GM19025 (cell line): ENCODE results near the gene ZNF575.
"Not testable (repeated sequence)": the region's sequence is repeated elsewhere in the genome, so short reads cannot be mapped to it uniquely, and the experiment has no call there.

ENCODE experiments used
- ATAC-seq: cut with Tn5 transposase; IDR thresholded peaks from one replicate; pipeline ENCODE4 v1.9.1; 2021; ENCODE audit warnings: mild to moderate bottlenecking, low read depth, moderate library complexity; ENCODE audit not compliant: unreplicated experiment

Gene ZNF575

DNA sequence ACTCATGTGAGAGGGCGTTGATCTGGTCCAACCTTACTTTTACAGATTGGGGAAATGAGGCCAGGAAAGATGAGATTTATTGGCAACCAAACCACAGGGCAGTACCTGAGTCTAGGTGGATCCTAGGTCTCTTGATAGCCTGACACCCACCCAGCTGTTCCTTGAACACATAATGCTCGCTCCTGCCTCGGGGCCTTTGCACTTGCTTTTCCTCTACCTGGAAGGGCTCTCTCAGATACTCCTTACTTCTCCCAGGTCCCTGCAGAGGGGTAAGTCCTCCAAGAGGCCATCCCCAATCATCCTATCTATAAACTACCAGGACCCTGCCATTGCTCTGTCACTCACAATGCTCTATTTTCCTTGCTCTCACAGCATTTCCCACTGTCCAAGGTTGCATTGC lies 7.4 kb downstream of the ZNF575 start:
- ATAC-seq = no peak

DNA sequence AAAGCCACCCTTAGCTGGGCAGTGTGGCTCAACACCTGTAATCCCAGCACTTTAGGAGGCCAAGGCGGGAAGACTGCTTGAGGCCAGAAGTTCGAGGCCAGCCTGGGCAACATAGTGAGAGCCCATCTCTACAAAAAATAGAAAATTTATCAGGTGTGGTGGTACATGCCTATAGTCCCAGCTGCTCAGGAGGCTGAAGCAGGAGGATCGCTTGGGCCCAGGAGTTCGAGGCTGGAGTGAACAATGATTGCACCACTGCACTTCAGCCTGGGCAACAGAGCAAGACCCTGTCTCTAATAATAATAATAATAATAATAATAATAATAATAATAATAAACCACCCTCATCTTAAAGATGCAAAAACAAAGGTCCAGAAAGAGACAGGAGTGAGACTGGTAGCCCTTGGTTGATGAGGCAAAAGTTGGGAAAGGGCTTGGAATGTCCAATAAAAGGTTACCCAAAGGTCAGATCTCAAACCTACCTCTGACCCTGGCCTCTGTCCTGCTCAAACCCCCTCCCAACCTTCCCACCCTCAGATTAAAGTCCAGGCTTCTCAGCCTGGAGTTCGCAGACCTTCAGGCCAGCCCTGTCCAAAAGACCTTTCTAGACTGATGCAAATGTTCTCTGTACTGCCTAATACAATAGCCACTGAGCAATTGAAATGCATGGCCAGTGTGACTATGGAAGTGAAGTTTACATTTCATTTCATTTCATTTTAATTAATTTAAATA lies 9.1 kb downstream of the ZNF575 start:
- no peak for ATAC-seq

DNA sequence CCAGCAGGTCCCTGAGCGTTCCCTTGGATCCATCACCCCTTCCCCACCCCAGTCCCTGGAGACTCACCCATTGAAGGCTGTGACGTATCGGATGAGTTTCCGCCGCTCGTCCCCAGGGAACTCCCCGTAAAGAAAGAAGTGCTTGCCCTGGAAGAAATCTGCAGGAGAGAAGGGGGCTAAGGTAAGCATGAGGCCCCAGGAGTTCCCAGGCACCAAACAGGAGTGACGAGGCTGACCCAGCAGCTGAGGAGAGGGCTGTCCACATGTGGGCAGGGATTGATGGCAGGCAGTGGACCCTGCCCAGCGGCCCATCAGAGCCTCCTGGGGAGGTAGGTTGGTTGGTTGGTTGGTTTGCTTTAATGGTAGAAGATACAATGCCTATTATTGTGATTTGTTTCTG lies 11.1 kb downstream of the ZNF575 start:
- ATAC-seq = no peak

DNA sequence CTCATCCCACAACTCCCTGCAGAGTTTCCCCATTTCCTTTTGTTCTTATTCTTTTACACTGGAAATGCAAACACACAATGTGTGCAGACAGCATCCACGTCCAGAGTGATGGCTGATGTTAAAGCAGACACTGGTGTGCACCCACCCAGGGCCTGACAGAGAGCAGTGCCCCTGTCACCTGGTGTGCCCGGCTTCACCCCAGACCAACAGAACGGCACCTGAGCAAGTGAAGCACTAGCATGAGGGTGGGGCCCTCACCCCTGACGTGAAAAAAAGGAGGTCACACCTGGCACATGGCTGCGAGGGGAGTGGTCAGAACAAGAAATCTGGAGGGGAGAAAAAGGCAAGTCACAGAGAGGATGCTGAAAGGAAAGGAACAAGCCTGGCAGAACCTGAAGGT lies 12.3 kb downstream of the ZNF575 start:
- ATAC-seq = no peak

DNA sequence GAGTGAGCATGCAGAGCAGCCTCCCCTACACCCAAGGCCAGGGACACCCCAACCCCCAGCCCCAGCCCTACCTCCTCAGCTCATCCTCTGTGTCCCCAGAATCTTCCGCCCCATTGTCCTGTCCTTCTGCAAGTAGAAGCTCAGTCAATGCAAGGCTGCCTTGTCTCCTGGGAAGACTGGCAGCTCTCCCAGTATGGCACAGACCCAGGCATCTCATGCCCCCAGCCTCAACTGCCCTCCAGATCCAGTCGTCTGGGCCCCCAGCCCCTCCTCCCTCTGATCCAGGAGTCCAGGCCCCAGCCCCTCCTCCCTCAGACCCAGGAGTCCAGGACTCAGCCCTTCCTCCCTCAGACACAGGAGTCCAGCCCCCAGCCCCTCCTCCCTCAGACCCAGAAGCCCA lies 13.0 kb downstream of the ZNF575 start:
- no peak for ATAC-seq

DNA sequence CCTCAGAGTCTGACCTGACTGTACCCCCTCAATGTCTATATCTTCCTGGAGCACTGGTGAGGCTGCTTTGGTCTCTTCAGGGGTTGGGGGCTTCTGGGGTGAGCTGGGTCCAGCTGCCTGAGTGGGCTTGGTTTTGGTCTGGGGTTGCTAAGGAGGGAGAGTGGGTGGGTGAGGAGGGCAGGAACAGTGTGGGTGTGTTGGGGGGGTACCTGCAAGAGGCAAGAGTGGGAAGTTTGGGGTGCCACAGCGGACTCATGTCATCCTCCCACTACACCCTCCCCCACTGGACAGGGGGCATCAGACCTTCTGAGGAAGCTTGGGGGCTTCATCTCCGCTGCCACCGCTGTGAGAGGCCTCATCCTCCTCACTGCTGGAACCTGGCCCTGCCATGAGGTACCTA lies 13.6 kb downstream of the ZNF575 start:
- no peak for ATAC-seq

DNA sequence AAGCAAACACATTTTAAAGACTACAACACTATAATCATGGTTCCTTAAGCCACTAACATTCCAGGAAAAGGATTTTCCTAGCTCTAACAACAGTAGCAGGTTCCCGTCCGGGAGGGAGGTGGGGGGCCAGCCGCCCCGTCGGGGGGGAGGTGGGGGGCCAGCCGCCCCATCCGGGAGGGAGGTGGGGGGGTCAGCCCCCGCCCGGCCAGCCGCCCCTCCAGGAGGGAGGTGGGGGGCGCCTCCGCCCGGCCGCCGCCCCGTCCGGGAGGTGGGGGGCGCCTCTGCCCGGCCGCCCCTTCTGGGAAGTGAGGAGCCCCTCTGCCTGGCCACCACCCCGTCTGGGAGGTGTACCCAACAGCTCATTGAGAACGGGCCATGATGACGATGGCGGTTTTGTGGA lies 14.9 kb downstream of the ZNF575 start:
- not testable (repeated sequence) for ATAC-seq

DNA sequence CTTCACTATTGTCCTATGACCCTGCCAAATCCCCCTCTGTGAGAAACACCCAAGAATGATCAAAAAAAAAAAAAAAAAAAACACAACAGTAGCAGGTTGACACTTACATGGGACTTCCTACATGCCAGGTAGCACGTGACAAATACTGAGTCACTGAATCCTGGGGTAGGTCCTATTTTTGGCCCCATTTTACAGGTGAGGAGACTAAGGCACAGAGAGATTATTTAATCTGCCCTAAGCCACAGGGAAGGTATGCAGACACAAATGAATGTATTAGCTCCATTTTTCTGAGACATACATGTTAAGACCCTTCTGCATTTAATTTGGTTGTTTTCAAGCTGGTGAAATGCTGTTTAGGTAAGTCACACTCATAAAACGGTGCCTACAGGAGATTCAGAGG lies 15.7 kb downstream of the ZNF575 start:
- no peak for ATAC-seq

DNA sequence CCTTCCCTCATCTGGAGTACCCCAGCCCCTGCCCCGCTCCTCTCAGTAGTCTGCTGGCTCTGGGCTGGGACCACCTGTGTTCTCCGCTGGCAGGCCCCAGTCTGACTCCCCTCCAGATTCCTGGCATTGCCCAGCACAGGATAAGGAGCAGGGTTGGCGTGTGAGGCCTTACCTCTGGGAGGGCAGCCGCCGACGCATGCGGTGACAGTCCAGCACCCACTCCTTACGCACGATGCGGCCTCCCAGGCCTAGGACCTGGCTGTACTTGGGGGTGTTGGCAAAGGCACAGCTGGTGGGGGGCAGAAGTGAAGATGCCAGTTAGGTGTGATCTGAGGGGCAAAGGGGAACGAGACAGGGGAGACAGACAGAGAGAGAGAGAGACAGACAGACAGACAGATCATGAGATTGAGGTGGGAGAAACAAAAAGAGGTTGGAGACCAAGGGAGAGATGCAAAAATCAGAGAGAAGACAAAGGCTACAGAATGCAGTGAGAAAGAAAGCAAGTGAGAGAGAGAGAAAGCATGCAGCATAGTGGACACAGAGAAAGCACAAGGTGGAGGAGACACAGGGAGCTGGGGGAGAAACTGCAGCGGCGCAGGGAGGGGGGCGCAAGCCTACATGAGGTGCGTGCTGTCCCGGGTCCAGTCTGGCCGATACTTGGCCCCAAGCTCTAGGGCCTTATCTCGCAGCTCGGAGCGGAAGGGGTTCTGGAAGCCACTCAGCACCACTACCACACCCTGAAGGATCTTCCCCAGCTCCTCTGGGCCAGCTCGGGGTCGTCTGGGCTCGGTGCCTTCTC lies 18.6 kb downstream of the ZNF575 start:
- ATAC-seq = no peak

DNA sequence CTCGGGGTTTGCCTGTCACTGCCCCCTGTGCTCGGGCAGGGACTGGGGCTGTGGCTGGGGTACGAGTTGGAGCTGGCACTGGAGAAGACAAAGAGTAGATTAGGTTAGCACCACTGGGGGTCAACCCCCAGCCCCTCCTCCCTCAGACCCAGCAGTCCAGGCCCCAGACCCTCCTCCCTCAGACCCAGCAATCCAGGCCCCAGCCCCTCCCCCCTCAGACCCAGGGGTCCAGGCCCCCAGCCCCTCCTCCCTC lies 19.1 kb downstream of the ZNF575 start:
- ATAC-seq = no peak

DNA sequence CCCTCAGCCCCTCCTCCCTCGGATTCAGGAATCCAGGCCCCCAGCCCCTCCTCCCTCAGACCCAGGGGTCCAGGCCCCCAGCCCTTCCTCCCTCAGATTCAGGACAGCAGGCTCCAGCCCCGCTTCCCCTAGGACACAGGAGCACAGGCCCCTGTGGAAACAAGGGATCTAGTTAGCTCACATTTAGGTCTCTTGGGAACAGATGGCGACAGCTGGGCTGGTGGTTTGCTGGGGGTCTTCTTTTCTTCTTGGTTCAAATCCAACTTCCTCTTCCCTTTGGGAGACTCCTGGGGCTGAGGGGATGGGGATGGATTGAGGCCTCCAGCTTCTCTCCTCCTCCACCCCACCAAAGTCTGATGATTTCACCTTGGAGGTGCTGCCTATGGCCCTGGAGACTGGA lies 19.6 kb downstream of the ZNF575 start:
- no peak for ATAC-seq

DNA sequence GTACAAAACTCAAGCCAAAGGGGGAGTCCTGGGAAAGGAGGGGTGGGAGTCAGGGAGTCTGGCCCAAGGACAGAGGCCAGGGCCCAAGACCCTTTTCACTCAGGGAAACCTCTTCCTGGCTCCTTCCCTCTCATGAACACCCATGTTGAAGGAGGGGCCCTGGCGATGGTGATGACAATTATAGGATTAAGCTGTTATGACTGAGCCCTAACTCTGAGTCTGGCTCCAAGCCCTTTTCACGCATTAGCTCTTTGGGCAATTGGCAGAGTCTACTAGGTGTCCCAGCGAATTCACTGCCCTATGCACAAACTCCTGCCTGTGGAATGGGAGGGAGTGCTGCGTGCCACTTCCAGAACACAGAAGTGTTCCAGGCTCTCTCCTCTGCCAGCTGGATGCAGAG lies 20.7 kb downstream of the ZNF575 start:
- ATAC-seq = no peak

DNA sequence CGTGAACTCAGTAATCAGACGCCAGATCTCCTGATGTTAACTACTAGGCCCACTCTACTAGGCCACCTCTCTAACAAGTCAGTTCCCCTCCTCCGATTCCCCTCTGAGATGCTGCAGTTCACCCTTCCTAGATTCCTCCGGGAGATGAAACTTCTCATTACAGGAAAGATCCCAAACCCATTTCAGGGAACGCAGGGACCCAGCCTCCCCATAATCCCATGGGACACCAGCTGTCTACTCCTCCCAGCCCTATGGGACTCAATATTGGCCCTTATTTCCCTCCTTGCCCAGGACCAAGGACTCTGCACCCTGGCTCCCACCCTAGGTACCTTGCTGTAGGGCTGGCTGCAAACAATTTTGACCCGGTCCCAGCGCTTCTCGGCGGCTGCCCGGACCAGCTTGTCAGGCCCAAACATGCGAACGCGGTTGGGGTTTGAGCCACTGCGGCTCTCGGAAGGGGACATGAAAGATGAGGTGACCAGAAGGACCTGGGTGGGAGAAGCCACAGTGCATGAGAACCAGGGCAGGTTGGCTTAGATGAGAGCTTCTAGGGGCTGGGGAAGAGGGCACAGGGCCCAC lies 21.4 kb downstream of the ZNF575 start:
- ATAC-seq = no peak

DNA sequence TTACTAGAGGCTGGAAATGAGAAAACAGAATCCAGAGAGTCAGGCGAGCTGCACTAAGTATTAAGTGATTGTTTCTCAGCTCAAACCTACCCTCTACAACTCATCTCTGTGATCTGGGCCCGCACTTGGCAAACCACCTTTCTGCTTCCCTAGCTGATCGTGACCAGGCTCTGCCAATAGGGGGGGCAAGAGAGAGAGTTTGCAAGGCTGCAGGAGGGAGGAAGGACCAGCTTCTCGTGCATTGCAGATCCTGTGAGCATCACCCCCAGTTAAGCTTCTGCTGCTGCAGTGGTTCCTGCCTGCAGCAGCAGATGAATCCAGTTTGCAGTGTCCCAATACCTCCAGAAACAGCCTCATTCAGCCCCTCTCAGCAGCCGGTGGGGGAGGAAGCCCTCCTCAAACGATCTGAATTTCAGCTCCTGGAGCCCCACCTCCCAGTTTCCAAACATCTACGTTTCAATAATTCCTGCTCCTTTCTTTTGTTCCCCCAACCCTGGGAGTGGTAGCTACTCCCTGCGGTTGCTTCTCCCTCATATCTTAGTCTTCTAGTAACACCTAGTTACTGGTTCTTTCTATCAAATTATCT lies 22.3 kb downstream of the ZNF575 start:
- ATAC-seq = no peak

DNA sequence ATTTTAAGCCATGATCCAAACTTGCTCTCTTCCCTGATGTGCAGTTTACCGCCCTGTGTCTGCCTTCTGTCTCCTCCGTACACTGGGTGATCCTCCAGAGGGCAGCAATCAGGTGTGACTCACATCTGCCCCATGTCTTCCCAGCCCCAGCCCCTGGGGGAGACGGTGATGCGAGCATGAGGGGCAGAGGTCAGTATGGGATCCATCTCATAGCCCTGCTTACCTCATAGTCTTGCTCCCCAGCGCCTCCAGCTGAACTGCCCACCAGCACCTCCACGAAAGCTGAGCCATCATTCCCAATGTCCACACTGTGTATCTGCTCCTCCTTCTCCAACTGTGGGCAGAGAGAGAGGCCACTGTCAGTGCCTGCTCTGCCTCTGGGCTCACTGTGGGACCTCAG lies 27.7 kb downstream of the ZNF575 start:
- no peak for ATAC-seq

DNA sequence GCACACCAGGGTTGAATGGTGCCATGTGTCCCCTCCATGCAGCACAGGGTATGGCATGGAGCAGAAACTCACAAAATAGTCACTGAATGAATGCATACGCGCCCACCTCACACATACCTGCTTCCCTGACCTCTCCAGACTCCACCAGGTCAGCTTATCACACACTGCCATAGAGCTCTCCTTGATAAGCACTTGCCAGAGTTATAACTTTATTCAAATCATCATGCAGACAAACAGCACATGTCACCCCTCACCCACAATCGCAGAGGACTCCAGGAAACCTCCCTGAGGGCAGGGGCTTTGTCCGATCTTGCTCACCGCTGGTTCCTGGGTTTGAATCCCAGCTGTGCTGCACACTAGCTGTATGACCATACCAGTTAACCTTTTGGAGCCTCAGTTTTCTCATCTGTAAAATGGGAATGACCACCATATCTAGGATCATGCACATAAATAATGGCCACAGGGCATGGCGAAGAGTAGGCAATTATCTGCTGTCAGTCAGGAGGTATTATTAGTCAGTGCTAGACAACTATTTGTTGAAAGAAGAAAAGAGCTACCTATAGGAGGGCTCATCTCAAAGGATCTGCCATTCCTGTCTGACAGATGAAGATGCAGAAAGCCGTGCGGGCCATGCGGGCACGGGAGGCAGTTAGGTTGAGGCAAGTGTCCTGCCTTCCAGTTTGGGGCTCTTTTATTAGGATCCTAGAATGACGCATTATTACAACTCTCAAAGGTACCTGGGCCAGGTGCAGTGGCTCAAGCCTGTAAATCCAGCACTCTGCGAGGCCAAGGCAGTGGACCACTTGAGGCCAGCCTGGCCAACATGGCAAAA lies 28.4 kb downstream of the ZNF575 start:
- no peak for ATAC-seq

DNA sequence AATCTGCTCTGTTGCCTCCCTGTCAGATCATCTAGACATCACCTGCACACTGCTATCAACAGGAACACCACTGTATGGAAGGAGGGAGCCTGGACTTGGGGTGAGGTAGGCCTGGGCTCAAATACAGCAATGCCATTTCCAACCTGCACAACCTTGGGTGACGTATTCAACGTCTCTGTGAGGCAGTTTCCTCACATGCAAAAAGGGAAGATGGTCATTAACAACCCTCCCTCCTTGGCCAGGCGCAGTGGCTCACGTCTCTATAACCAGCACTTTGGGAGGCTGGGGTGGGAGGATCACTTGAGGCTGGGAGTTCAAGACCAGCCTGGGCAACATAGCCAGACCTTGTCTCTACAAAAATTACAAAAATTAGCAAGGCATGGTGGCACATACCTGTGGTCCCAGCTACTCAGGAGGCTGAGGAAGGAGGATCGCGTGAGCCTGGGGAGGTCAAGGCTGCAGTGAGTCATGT lies 29.3 kb downstream of the ZNF575 start:
- no peak for ATAC-seq

DNA sequence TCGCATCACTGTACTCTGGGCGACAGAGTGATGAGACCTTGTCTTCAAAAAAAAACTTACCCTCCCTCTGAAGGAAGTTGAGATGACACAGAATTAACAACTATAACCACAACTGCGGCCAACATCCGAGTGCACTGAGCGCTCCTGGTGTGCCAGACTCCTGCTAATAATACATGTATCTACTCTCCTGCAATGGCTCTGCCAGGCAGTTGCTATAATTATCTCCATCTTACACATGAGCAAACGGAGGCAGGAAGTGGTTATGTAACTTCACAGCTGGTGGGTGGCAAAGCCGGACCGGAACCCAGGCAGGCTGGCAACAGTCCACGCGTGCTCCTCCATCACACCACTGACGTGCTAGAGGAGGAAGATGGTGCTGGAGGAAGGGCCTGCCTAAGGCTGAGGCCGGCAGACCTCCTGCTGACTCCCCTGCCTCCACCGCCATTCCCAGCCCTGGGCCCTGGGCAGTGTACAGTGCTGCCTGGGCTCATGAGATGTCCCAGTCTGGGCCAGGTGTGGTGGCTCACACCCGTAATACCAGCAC lies 29.8 kb downstream of the ZNF575 start:
- ATAC-seq = peak; percentile 69

DNA sequence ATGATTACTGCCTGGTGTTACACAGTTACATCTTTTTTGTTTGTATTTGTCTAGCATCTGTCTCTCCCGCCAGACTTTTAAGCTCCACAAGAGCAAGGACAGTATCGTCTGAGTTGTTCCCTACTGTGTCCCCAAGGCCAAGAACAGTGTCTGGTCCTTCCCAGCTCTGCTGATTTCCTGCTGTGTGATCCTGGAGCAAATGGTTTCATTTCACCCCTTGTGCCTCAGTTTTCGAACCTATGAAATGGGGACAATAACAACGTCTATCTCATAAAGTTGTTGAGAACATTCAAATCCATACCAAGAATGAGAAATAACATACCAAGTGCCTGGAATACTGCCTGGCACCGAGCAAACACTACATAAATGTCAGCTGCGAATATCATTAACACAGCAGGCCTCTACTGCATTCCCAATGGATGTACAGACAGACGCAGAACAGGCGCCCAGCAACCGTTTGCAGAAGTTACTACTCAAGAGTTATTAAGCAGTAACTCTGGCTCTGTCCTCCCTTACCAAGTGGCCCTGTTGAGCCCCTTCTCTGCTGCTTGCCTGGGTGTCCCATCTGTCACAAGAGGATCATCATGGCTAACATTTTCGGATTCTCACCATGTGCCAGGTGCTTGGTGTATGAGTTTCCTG lies 30.9 kb downstream of the ZNF575 start:
- no peak for ATAC-seq

DNA sequence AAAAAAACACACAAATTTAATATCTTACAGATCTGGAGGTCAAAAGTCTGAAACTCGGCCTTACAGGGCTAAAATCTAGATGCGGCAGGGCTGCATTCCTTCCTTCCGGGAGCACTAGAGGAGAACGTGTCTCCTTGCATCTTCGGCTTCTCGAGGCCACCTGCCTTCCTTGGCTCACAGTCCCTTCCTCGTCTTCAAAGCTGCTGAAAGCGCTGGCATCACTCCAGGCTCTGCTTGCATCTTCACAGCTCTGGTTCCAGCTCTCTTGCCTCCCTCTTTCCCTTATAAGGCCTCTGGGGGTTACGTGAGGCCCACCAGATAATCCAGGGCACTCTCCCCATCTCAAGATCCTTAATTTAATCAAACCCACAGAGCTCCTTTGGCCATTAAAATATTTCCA lies 31.8 kb downstream of the ZNF575 start:
- no peak for ATAC-seq
